Spinal cord (tissue), 10 donors: ENCODE data around the gene PXDC1. TPM values are rescaled to one million over a fixed set of nuclear protein-coding genes. Genes with fewer than 3 reads are reported as not detected.

Experiments
- DNase-seq, 6 donors: peaks; one replicate each; pipeline versions ENCODE4 v3.0.0 to v3.0.0-alpha.2; 2013 to 2015; ENCODE audit warnings: low spot score in 6 of 6, low read depth in 4 of 6
- H3K27ac ChIP-seq: one replicate; pipeline ENCODE4 v1.5.1; 2013; ENCODE audit warnings: low read depth, low read length, control low read depth
- H3K27me3 ChIP-seq: one replicate; pipeline ENCODE4 v1.6.1; 2013; ENCODE audit warnings: low read length; ENCODE audit not compliant: control insufficient read depth, insufficient read depth
- H3K36me3 ChIP-seq: one replicate; pipeline ENCODE4 v1.6.1; 2013; ENCODE audit warnings: low read length; ENCODE audit not compliant: control insufficient read depth, insufficient read depth
- H3K4me1 ChIP-seq: one replicate; pipeline ENCODE4 v1.6.1; 2013; ENCODE audit warnings: low read length; ENCODE audit not compliant: control insufficient read depth, insufficient read depth
- H3K4me3 ChIP-seq: one replicate; pipeline ENCODE4 v1.5.1; 2013; ENCODE audit warnings: low read depth, low read length, control low read depth
- H3K9me3 ChIP-seq: one replicate; pipeline ENCODE4 v1.6.1; 2013; ENCODE audit warnings: low read length; ENCODE audit not compliant: control insufficient read depth, insufficient read depth
- WGBS: methylation state at CpG from one replicate; pipeline ENCODE4 v1.1.5; 2013; ENCODE audit warnings: missing lambda C conversion rate; ENCODE audit not compliant: insufficient coverage; 5-methylcytosine and 5-hydroxymethylcytosine counted together
- long read RNA-seq, 4 donors: transcript quantifications; one replicate each; lab custom pipeline, GENCODE V29; 2026
- polyA plus RNA-seq, 2 donors: library from polyadenylated mRNA; unstranded; fragments of 120-200 nt; gene quantifications; one replicate each; pipeline ENCODE4 v1.2.1, GENCODE V29; 2013; ENCODE audit not compliant: insufficient read length in 2 of 2
- total RNA-seq, 2 donors: library from RNA; depleted of rRNA in 1 of 2; stranded (reverse); fragments of 120-200 nt in 1 of 2; fragments of >200 nt in 1 of 2; gene quantifications; one replicate each; pipeline versions ENCODE4 v1.2.3 to v1.2.4, GENCODE V29; 2013 to 2014
- donor health status: healthy.

PXDC1 gene
- total RNA-seq: 10 to 100 TPM; 14.4 to 21.5 TPM
- 10 to 100 TPM; 23.7 to 30.7 TPM for polyA plus RNA-seq
- long read RNA-seq, donor 1, transcript PXDC1-202 (5 exons, 2,190 nt): major isoform, 15 of 15 reads
- long read RNA-seq, donor 1, partial matches to known transcripts: 0 of 15 reads
- long read RNA-seq, donor 1, other reads (novel, unspliced or antisense): 0 of 15 reads
- long read RNA-seq, donor 2, transcript PXDC1-202 (5 exons, 2,190 nt): major isoform, 7 of 12 reads
- long read RNA-seq, donor 2, partial matches to known transcripts: 5 of 12 reads
- long read RNA-seq, donor 2, other reads (novel, unspliced or antisense): 0 of 12 reads
- long read RNA-seq, donor 3, transcript PXDC1-202 (5 exons, 2,190 nt): major isoform, 5 of 10 reads
- long read RNA-seq, donor 3, partial matches to known transcripts: 5 of 10 reads
- long read RNA-seq, donor 3, other reads (novel, unspliced or antisense): 0 of 10 reads
- long read RNA-seq, donor 4, transcript PXDC1-202 (5 exons, 2,190 nt): major isoform, 7 of 7 reads
- long read RNA-seq, donor 4, partial matches to known transcripts: 0 of 7 reads
- long read RNA-seq, donor 4, other reads (novel, unspliced or antisense): 0 of 7 reads

- DNase-seq: peak in 2 of 6 donors; percentile 49 to 58
- Histone ChIP-seq H3K27me3 (no peaks in the 10 kb centered on the region), H3K9me3 (no peaks in the 10 kb centered on the region), H3K27ac (peak within 1 kb of the TSS; percentile 86), H3K4me3 (peak within 1 kb of the TSS; percentile 54), H3K36me3 (peaks cover 3% of the 10 kb centered on the region), H3K4me1 (peaks cover 41% of the 10 kb centered on the region)
- under 1% methylated on average over 88 of the region's 88 CpGs for WGBS
These were observed at the start of gene PXDC1 for GRCh38 chr6:3751077-3751729. TSS of gene PXDC1 (minus strand) at chr6:3751713. CDS start at chr6:3751531, 182 bp downstream.

GRCh38 chr6:3800850-3801591 is 49.5 kb upstream of the PXDC1 start:
- no peaks in the 10 kb centered on the region for H3K27me3 ChIP-seq
- no peaks in the 10 kb centered on the region for H3K9me3 ChIP-seq
- H3K4me1 ChIP-seq: peaks cover 12% of the 10 kb centered on the region
- WGBS: 44% methylated on average over 4 of the region's 11 CpGs
- peak in 1 of 6 donors; percentile 57 for DNase-seq
- H3K36me3 ChIP-seq: no peaks in the 10 kb centered on the region
- peak overlapping the region; percentile 63 for H3K27ac ChIP-seq
- H3K4me3 ChIP-seq: no peak overlapping the region

- Histone ChIP-seq H3K27me3 (no peaks in the 10 kb centered on the region), H3K36me3 (no peaks in the 10 kb centered on the region), H3K9me3 (no peaks in the 10 kb centered on the region), H3K4me3 (no peak overlapping the region), H3K27ac (no peak overlapping the region), H3K4me1 (peaks cover 18% of the 10 kb centered on the region)
- DNase-seq: no peak
- 100% methylated on average over 4 of the region's 6 CpGs for WGBS
These were observed 48.2 kb upstream of the PXDC1 start for GRCh38 chr6:3799719-3800118.

- H3K4me1 ChIP-seq: peaks cover 18% of the 10 kb centered on the region
- H3K36me3 ChIP-seq: no peaks in the 10 kb centered on the region
- H3K9me3 ChIP-seq: no peaks in the 10 kb centered on the region
- DNase-seq: no peak
- H3K27me3 ChIP-seq: no peaks in the 10 kb centered on the region
- no peak overlapping the region for H3K4me3 ChIP-seq
- WGBS: 82% methylated on average over 5 of the region's 8 CpGs
- H3K27ac ChIP-seq: no peak overlapping the region
These were observed 46.8 kb upstream of the PXDC1 start for GRCh38 chr6:3798055-3798919.

- H3K9me3 ChIP-seq: no peaks in the 10 kb centered on the region
- no peak for DNase-seq
- H3K36me3 ChIP-seq: no peaks in the 10 kb centered on the region
- peaks cover 18% of the 10 kb centered on the region for H3K4me1 ChIP-seq
- WGBS: 33% methylated on average over 1 of the region's 7 CpGs
- no peaks in the 10 kb centered on the region for H3K27me3 ChIP-seq
- H3K4me3 ChIP-seq: no peak overlapping the region
- H3K27ac ChIP-seq: peak overlapping the region; percentile 70
These were observed 45.9 kb upstream of the PXDC1 start for GRCh38 chr6:3797231-3798054.

- H3K4me1 ChIP-seq: peaks cover 18% of the 10 kb centered on the region
- no peak for DNase-seq
- no CpG with 5 or more reads among the region's 2 CpGs for WGBS
- no peak overlapping the region for H3K4me3 ChIP-seq
- H3K9me3 ChIP-seq: no peaks in the 10 kb centered on the region
- peak overlapping the region; percentile 70 for H3K27ac ChIP-seq
- H3K36me3 ChIP-seq: no peaks in the 10 kb centered on the region
- H3K27me3 ChIP-seq: no peaks in the 10 kb centered on the region
These were observed 45.2 kb upstream of the PXDC1 start for GRCh38 chr6:3796719-3797041.

GRCh38 chr6:3795836-3796718 is 44.6 kb upstream of the PXDC1 start:
- Histone ChIP-seq H3K4me1 (peaks cover 14% of the 10 kb centered on the region), H3K36me3 (no peaks in the 10 kb centered on the region), H3K27me3 (no peaks in the 10 kb centered on the region), H3K9me3 (no peaks in the 10 kb centered on the region), H3K4me3 (no peak overlapping the region), H3K27ac (peak overlapping the region; percentile 70)
- WGBS: 32% methylated on average over 6 of the region's 10 CpGs
- peak in 5 of 6 donors; percentile 48 to 84 (median 54) for DNase-seq

GRCh38 chr6:3794092-3794491 is 42.6 kb upstream of the PXDC1 start:
- no peaks in the 10 kb centered on the region for H3K9me3 ChIP-seq
- H3K27me3 ChIP-seq: no peaks in the 10 kb centered on the region
- no peak overlapping the region for H3K27ac ChIP-seq
- H3K4me1 ChIP-seq: peaks cover 13% of the 10 kb centered on the region
- H3K4me3 ChIP-seq: no peak overlapping the region
- no peak for DNase-seq
- H3K36me3 ChIP-seq: no peaks in the 10 kb centered on the region
